Right atrium auricular region (tissue), 2 donors: ENCODE results near the gene NDUFB7. TPM values are rescaled to one million over a fixed set of nuclear protein-coding genes. Genes with fewer than 3 reads are reported as not detected.
A peak's percentile ranks its signal among the peaks of the same experiment; 100 is the strongest.

Source experiments
- DNase-seq: peaks from one replicate; pipeline ENCODE4 v3.0.0-alpha.2; 2019; ENCODE audit warnings: low spot score
- H3K27ac ChIP-seq, 2 donors: fragments of 200-600 bp; sonication (generic); 1 replicate in 1 of 2; 2 replicates in 1 of 2; pipeline ENCODE4 v1.5.1; 2016 to 2019
- H3K27me3 ChIP-seq, 2 donors: fragments of 200-600 bp; sonication (generic); one replicate each; pipeline versions ENCODE4 v1.5.1 to v1.6.0; 2017 to 2019
- H3K36me3 ChIP-seq: fragments of 200-600 bp; sonication (generic); one replicate; pipeline ENCODE4 v1.5.1; 2016
- H3K4me1 ChIP-seq, 2 donors: fragments of 200-600 bp; sonication (generic); one replicate each; pipeline versions ENCODE4 v1.5.1 to v1.6.0; 2017 to 2019
- H3K4me3 ChIP-seq, 2 donors: fragments of 200-600 bp; sonication (generic); 1 replicate in 1 of 2; 2 replicates in 1 of 2; pipeline ENCODE4 v1.5.1; 2017 to 2019; ENCODE audit warnings: mild to moderate bottlenecking in 1 of 2, moderate library complexity in 1 of 2
- H3K9me3 ChIP-seq, 2 donors: fragments of 200-600 bp; sonication (generic); one replicate each; pipeline ENCODE4 v1.5.1; 2019
- CTCF ChIP-seq, 2 donors: fragments of 200-600 bp; sonication (generic); IDR thresholded peaks; one replicate each; pipeline ENCODE4 v1.5.1; 2019; ENCODE audit warnings: antibody characterized with exemption in 2 of 2
- total RNA-seq, 2 donors: library from RNA; depleted of rRNA; stranded (reverse); fragments of >200 nt; gene quantifications; one replicate each; pipeline ENCODE4 v1.1.0, GENCODE V29; 2016

Gene NDUFB7
- total RNA-seq, 2 donors from 2014 or later = 593 to 729 TPM

- TF ChIP-seq CTCF (IDR thresholded peaks at IDR 0.05) = no peak
- H3K4me1 ChIP-seq = peaks cover 0 to 58% of the 10 kb centered on the region in 2 donors
- no peak for DNase-seq
- no peaks in the 10 kb centered on the region for H3K9me3 ChIP-seq
- H3K27ac ChIP-seq = peak overlapping the region; percentile 91 to 95
- H3K4me3 ChIP-seq = peak overlapping the region in 1 of 2 donors; percentile 20
- H3K36me3 ChIP-seq = peaks cover 14% of the 10 kb centered on the region
- no peaks in the 10 kb centered on the region for H3K27me3 ChIP-seq
Observed at GRCh38 chr19:14562660-14563589, 8.9 kb downstream of the NDUFB7 start.

GRCh38 chr19:14561847-14562351 is 10.0 kb downstream of the NDUFB7 start:
- Histone ChIP-seq H3K4me3 (peak overlapping the region in 1 of 2 donors; percentile 20), H3K36me3 (peaks cover 14% of the 10 kb centered on the region), H3K4me1 (peaks cover 0 to 60% of the 10 kb centered on the region in 2 donors), H3K9me3 (no peaks in the 10 kb centered on the region), H3K27ac (peak overlapping the region; percentile 91 to 95), H3K27me3 (no peaks in the 10 kb centered on the region)
- no peak for TF ChIP-seq CTCF (IDR thresholded peaks at IDR 0.05)
- DNase-seq = no peak

- no peaks in the 10 kb centered on the region for H3K27me3 ChIP-seq
- H3K36me3 ChIP-seq = peaks cover 13% of the 10 kb centered on the region
- peaks cover 0 to 67% of the 10 kb centered on the region in 2 donors for H3K4me1 ChIP-seq
- no peaks in the 10 kb centered on the region for H3K9me3 ChIP-seq
- H3K4me3 ChIP-seq = no peak overlapping the region
- DNase-seq = no peak
- H3K27ac ChIP-seq = peak overlapping the region; percentile 91 to 95
- TF ChIP-seq CTCF (IDR thresholded peaks at IDR 0.05) = no peak
Observed at GRCh38 chr19:14561249-14561648, 10.6 kb downstream of the NDUFB7 start.

DNA sequence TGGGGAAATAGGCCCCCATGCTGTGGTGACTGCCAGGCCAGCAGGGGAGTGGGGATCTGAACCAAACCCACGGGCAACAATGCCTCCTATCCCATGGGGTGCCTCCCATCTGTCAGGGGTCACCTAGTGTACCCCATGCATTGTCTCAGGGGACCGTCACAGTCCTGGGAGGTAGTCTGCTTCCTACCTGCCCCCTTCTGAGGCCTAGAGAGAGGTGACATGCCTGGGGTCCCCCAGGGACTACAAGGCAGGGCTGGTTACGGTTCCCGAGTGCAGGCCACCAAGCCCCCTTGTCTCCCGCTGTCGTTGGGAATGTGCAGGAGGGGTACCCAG is 11.1 kb downstream of the NDUFB7 start:
- DNase-seq = no peak
- no peak overlapping the region for H3K4me3 ChIP-seq
- no peak for TF ChIP-seq CTCF (IDR thresholded peaks at IDR 0.05)
- no peaks in the 10 kb centered on the region for H3K27me3 ChIP-seq
- no peaks in the 10 kb centered on the region for H3K9me3 ChIP-seq
- H3K36me3 ChIP-seq = peaks cover 8% of the 10 kb centered on the region
- H3K27ac ChIP-seq = peak overlapping the region; percentile 91 to 95
- H3K4me1 ChIP-seq = peaks cover 0 to 69% of the 10 kb centered on the region in 2 donors

- H3K27me3 ChIP-seq = no peaks in the 10 kb centered on the region
- H3K4me3 ChIP-seq = no peak overlapping the region
- no peaks in the 10 kb centered on the region for H3K9me3 ChIP-seq
- H3K4me1 ChIP-seq = peaks cover 0 to 69% of the 10 kb centered on the region in 2 donors
- DNase-seq = no peak
- peak overlapping the region; percentile 91 to 95 for H3K27ac ChIP-seq
- TF ChIP-seq CTCF (IDR thresholded peaks at IDR 0.05) = no peak
- peaks cover 2% of the 10 kb centered on the region for H3K36me3 ChIP-seq
Observed at GRCh38 chr19:14559916-14560775, 11.7 kb downstream of the NDUFB7 start.
